ENCODE measurements around the gene CDK15. TPM values are rescaled to one million over a fixed set of nuclear protein-coding genes. Genes with fewer than 3 reads are reported as not detected.

The CDK15 gene
- total RNA-seq, 1 donor from 2014 or later: 3.6 TPM

DNA sequence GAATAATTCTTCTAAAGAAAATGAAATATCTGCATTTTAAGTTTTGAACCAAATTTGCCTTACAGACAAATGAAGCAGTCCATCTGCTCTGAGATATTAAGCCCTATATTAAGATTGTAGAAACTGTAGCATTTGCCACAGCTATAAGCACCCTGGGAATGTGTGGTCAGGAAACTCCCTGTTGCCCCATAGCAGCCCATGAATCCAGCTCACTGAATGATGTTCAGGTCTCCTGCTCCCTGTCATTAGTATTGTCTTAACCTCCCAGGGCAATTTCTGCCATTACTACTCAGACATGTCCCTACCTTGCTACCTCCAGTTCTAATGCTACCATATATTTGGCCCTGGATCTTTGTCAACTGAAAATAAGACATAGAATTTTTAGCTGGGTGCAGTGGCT is 41.1 kb downstream of the CDK15 start:
- H3K4me3 Mint-ChIP-seq (ENCODE audit: unreplicated experiment): no peak overlapping the region
- no peaks in the 10 kb centered on the region for H3K27me3 Mint-ChIP-seq (ENCODE audit: low read depth)
- H3K27ac Mint-ChIP-seq (ENCODE audit: unreplicated experiment): peak overlapping the region; percentile 79
- TF ChIP-seq, protein P1, sequence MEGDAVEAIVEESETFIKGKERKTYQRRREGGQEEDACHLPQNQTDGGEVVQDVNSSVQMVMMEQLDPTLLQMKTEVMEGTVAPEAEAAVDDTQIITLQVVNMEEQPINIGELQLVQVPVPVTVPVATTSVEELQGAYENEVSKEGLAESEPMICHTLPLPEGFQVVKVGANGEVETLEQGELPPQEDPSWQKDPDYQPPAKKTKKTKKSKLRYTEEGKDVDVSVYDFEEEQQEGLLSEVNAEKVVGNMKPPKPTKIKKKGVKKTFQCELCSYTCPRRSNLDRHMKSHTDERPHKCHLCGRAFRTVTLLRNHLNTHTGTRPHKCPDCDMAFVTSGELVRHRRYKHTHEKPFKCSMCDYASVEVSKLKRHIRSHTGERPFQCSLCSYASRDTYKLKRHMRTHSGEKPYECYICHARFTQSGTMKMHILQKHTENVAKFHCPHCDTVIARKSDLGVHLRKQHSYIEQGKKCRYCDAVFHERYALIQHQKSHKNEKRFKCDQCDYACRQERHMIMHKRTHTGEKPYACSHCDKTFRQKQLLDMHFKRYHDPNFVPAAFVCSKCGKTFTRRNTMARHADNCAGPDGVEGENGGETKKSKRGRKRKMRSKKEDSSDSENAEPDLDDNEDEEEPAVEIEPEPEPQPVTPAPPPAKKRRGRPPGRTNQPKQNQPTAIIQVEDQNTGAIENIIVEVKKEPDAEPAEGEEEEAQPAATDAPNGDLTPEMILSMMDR (IDR thresholded peaks at IDR 0.05): no peak
- no peaks in the 10 kb centered on the region for H3K36me3 Mint-ChIP-seq (ENCODE audit: low read depth)
- no peak for DNase-seq (ENCODE audit: low spot score)
- peaks cover 44% of the 10 kb centered on the region for H3K4me1 Mint-ChIP-seq (ENCODE audit: low read depth)
- no peaks in the 10 kb centered on the region for H3K9me3 Mint-ChIP-seq (ENCODE audit: low read depth)

DNA sequence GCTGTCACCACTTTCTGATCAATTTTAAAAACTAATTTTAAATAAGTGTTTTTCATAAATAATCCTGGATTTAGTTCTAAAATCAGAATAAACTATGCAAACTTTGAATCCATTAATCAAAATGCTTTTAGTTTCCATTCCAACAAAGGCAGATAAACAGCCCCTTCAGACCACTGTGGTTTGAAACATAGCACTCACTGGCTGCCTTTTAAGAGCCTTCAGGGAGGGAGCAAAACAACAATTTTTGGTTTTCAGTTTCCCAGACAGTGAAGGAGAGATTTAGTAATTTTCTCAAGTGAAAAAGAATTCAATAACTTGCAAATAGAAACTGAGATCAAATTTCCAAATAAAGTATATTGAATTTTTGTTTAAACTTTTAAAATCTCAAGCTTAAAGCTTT is 46.1 kb downstream of the CDK15 start:
- H3K27ac Mint-ChIP-seq (ENCODE audit: unreplicated experiment): peak overlapping the region; percentile 77
- H3K4me1 Mint-ChIP-seq (ENCODE audit: low read depth): peaks cover 44% of the 10 kb centered on the region
- H3K9me3 Mint-ChIP-seq (ENCODE audit: low read depth): no peaks in the 10 kb centered on the region
- H3K27me3 Mint-ChIP-seq (ENCODE audit: low read depth): no peaks in the 10 kb centered on the region
- DNase-seq (ENCODE audit: low spot score): no peak
- TF ChIP-seq, protein P1 (IDR thresholded peaks at IDR 0.05): no peak
- no peak overlapping the region for H3K4me3 Mint-ChIP-seq (ENCODE audit: unreplicated experiment)
- no peaks in the 10 kb centered on the region for H3K36me3 Mint-ChIP-seq (ENCODE audit: low read depth)

DNA sequence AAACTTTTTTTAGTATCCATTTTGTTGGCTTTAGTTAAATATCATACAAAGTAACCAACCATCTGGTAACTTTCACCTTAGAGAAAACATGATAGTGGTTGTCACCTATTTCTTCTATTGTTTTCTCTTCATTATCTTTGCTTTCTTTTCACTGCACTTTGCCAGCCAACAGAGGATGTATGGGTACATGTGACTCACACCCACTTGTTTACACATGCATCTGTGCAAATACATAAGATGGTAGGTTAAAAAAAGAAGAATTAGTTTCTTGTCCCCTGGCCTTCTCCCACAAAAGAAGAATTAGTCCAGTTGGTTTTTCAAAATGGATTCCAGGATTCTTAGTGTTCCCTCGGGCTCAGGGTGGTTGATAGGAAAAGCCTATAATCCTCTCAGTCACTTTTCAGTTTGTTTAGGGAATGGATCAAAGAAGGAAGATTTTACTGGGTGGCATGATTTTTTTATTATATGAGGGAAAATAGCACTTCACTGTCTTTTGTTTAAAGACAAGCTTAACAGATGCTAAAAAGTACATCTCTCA is 46.6 kb downstream of the CDK15 start:
- TF ChIP-seq, protein P1 (IDR thresholded peaks at IDR 0.05): no peak
- peak overlapping the region; percentile 99 for H3K27ac Mint-ChIP-seq (ENCODE audit: unreplicated experiment)
- no peak overlapping the region for H3K4me3 Mint-ChIP-seq (ENCODE audit: unreplicated experiment)
- no peaks in the 10 kb centered on the region for H3K36me3 Mint-ChIP-seq (ENCODE audit: low read depth)
- no peaks in the 10 kb centered on the region for H3K27me3 Mint-ChIP-seq (ENCODE audit: low read depth)
- no peak for DNase-seq (ENCODE audit: low spot score)
- H3K4me1 Mint-ChIP-seq (ENCODE audit: low read depth): peaks cover 46% of the 10 kb centered on the region
- H3K9me3 Mint-ChIP-seq (ENCODE audit: low read depth): no peaks in the 10 kb centered on the region

DNA sequence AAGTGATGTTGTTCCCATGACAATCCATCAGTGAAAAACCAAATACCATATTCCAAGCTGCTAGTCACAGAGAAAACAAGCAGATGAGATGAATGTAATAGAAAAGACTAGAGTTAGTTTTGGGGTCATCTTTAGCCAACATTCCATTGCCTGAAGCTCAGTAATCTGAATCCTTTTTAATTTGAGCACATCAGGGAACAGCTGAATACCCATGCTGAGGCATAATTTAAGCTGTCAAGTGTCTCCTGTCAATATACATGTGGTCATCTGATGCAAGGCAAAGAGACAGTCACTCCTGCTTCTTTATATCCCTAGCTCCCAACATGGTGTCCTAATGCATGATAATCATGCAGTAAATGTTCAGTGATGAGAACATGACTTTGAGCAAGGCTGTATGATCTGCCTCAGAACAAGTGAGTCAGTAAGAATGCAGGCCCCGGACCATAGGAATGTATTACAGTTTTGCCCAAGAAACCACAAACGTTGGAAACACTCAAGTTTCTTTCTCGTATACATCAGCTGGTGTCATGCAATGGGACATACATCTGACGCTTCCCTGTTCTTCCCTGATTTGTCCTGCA is 48.0 kb downstream of the CDK15 start:
- Mint-ChIP-seq H3K9me3 (ENCODE audit: low read depth) (no peaks in the 10 kb centered on the region), H3K4me3 (ENCODE audit: unreplicated experiment) (peak overlapping the region; percentile 6), H3K27ac (ENCODE audit: unreplicated experiment) (peak overlapping the region; percentile 99), H3K4me1 (ENCODE audit: low read depth) (peaks cover 59% of the 10 kb centered on the region), H3K27me3 (ENCODE audit: low read depth) (no peaks in the 10 kb centered on the region), H3K36me3 (ENCODE audit: low read depth) (no peaks in the 10 kb centered on the region)
- no peak for DNase-seq (ENCODE audit: low spot score)
- TF ChIP-seq, protein P1 (IDR thresholded peaks at IDR 0.05): no peak

DNA sequence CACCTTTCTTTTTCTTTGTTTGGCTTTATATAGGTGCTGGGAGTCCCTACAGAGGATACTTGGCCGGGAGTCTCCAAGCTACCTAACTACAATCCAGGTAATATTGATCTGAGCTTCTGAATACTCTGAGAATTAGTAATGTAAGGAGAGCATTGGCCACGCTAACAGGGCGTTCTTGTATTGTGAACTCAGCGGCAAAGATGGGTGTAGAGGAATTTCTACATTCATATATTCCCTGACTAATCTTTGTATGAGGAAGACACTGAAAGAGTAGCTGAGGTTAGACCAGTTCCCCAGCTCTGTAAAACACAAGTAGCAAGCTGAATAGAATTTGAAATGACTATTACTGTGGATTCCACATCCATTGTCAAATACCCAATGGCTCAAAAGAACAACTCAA is 48.5 kb downstream of the CDK15 start:
- H3K9me3 Mint-ChIP-seq (ENCODE audit: low read depth): no peaks in the 10 kb centered on the region
- H3K27me3 Mint-ChIP-seq (ENCODE audit: low read depth): no peaks in the 10 kb centered on the region
- H3K4me3 Mint-ChIP-seq (ENCODE audit: unreplicated experiment): peak overlapping the region; percentile 6
- no peak for DNase-seq (ENCODE audit: low spot score)
- TF ChIP-seq, protein P1 (IDR thresholded peaks at IDR 0.05): no peak
- H3K27ac Mint-ChIP-seq (ENCODE audit: unreplicated experiment): peak overlapping the region; percentile 99
- no peaks in the 10 kb centered on the region for H3K36me3 Mint-ChIP-seq (ENCODE audit: low read depth)
- peaks cover 60% of the 10 kb centered on the region for H3K4me1 Mint-ChIP-seq (ENCODE audit: low read depth)

Measured in chondrocyte (in vitro differentiated cells).